T-helper 2 cell treated with Interferon-gamma antibody and Interleukin-4, amounts not matched to agents 5 μg/mL and 100 μg/mL, for 36 hours (primary cell): Measurements from ENCODE around the gene C1GALT1.

ENCODE experiments used
- DNase-seq: peaks from one replicate; pipeline ENCODE4 v3.0.0; 2021; ENCODE audit warnings: low spot score
- H3K27ac Mint-ChIP-seq: one replicate; pipeline ENCODE4 v1.8.0; 2021; ENCODE audit warnings: mild to moderate bottlenecking, mixed read lengths
- H3K27me3 Mint-ChIP-seq: one replicate; pipeline ENCODE4 v1.8.0; 2021; ENCODE audit warnings: low read depth, mixed read lengths
- H3K36me3 Mint-ChIP-seq: one replicate; pipeline ENCODE4 v1.8.0; 2021; ENCODE audit warnings: low read depth, mixed read lengths
- H3K4me1 Mint-ChIP-seq: one replicate; pipeline ENCODE4 v1.8.0; 2021; ENCODE audit warnings: low read depth, mixed read lengths
- H3K4me3 Mint-ChIP-seq: one replicate; pipeline ENCODE4 v1.8.0; 2022; ENCODE audit warnings: mild to moderate bottlenecking, moderate library complexity, mixed read lengths
- H3K9me3 Mint-ChIP-seq: one replicate; pipeline ENCODE4 v1.8.0; 2021; ENCODE audit warnings: mixed read lengths

C1GALT1 gene

DNA sequence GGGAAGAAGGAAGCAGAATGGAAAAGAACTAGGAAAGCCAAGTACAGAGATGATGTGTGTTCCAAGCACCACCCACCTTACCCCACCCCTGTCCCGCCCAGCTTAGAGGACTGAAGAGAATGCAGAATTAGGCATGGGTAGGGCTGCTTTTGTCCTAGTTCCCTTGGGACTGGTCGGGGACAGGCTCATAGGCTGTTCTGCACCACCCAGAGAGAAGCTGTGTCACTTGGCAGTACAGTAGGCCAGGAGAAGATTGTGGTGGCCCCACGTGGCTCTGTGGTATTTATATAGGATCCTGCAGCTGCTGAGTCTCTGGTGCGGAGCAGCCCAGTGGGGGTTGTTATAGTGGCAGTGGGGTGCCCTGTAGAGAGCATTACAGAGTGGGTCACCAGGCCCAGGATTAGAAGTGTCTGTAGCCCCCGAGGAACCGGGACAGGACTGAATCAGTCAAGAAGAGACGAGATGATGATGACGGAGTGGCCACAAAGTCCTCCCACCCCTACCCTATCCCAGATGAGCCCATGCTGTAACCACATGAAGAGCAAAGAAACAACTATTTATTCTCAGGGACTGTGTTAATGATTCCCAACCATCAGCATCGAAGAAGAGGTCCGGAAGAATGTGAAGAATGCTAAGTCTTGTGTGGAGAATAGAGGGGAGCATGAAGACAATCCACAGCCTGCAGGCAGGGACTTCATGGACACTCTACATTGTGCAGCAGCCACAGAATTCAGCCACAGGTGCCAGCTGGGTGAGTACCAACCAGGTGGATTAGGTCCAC lies 88.9 kb downstream of the C1GALT1 start:
- H3K27me3 Mint-ChIP-seq: peaks cover 2% of the 10 kb centered on the region
- no peaks in the 10 kb centered on the region for H3K4me1 Mint-ChIP-seq
- H3K4me3 Mint-ChIP-seq: no peak overlapping the region
- H3K9me3 Mint-ChIP-seq: no peaks in the 10 kb centered on the region
- no peaks in the 10 kb centered on the region for H3K36me3 Mint-ChIP-seq
- H3K27ac Mint-ChIP-seq: no peak overlapping the region
- no peak for DNase-seq

GRCh38 chr7:7272294-7272693 lies 90.0 kb downstream of the C1GALT1 start:
- no peaks in the 10 kb centered on the region for H3K36me3 Mint-ChIP-seq
- no peak overlapping the region for H3K27ac Mint-ChIP-seq
- H3K9me3 Mint-ChIP-seq: no peaks in the 10 kb centered on the region
- no peak for DNase-seq
- no peak overlapping the region for H3K4me3 Mint-ChIP-seq
- peaks cover 2% of the 10 kb centered on the region for H3K4me1 Mint-ChIP-seq
- H3K27me3 Mint-ChIP-seq: peaks cover 2% of the 10 kb centered on the region

DNA sequence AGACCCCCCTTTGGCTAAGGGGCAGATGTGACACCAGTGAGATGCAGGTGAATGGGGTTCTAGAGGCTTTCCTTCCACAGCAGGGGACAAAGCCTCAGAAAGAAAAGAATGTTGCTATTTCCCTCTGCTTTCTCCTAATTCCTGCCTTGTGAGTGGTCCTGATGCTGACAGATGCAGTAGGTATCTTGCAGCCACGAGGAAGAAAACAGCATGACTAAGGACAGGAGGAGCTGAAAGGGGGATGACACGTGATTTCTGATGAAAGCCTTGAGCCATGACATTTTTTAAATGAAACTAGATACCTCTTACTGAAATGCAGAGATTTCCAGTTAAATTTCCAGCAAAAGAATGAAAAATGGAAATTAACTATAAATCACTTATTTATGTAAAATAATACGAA lies 92.4 kb downstream of the C1GALT1 start:
- Mint-ChIP-seq H3K4me1 (peaks cover 2% of the 10 kb centered on the region), H3K27me3 (peaks cover 2% of the 10 kb centered on the region), H3K27ac (no peak overlapping the region), H3K9me3 (no peaks in the 10 kb centered on the region), H3K4me3 (no peak overlapping the region), H3K36me3 (no peaks in the 10 kb centered on the region)
- DNase-seq: no peak

DNA sequence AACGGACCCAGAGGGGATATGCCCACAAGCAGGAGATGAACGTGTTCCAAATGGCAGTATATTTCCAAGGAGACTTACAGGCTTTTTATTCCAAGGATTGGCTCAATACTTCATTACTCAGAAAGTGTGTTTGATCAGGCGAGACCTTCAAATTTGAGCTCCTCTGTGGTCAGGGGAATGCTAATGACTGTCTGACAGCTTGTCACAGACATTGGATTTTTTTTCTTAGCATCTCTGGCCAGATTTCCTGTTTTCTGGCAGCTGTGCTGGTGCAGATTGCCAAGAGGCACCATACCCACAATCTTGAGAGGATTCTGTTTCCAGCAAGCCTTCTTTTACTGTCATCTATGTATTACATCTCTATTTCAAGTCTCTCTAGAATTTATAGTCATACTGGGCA lies 93.8 kb downstream of the C1GALT1 start:
- no peak overlapping the region for H3K27ac Mint-ChIP-seq
- no peak overlapping the region for H3K4me3 Mint-ChIP-seq
- no peak for DNase-seq
- H3K36me3 Mint-ChIP-seq: no peaks in the 10 kb centered on the region
- peaks cover 2% of the 10 kb centered on the region for H3K4me1 Mint-ChIP-seq
- H3K9me3 Mint-ChIP-seq: peaks cover 7% of the 10 kb centered on the region
- H3K27me3 Mint-ChIP-seq: no peaks in the 10 kb centered on the region

- H3K9me3 Mint-ChIP-seq: peaks cover 14% of the 10 kb centered on the region
Measured at GRCh38 chr7:7290429-7291122, 108.2 kb downstream of the C1GALT1 start.

GRCh38 chr7:7292085-7292484 lies 109.7 kb downstream of the C1GALT1 start:
- H3K4me1 Mint-ChIP-seq: peaks cover 2% of the 10 kb centered on the region
- H3K9me3 Mint-ChIP-seq: peaks cover 2% of the 10 kb centered on the region
- DNase-seq: no peak
- no peak overlapping the region for H3K27ac Mint-ChIP-seq
- no peaks in the 10 kb centered on the region for H3K27me3 Mint-ChIP-seq
- H3K4me3 Mint-ChIP-seq: no peak overlapping the region
- H3K36me3 Mint-ChIP-seq: no peaks in the 10 kb centered on the region

More at GRCh38 chr7:7290429-7291122, 108.2 kb downstream of the C1GALT1 start:
- H3K4me1 Mint-ChIP-seq: peaks cover 2% of the 10 kb centered on the region
- no peaks in the 10 kb centered on the region for H3K27me3 Mint-ChIP-seq
- DNase-seq: no peak
- no peak overlapping the region for H3K27ac Mint-ChIP-seq
- H3K36me3 Mint-ChIP-seq: no peaks in the 10 kb centered on the region
- H3K4me3 Mint-ChIP-seq: no peak overlapping the region

- H3K4me3 Mint-ChIP-seq: no peak overlapping the region
- peaks cover 2% of the 10 kb centered on the region for H3K27me3 Mint-ChIP-seq
- H3K36me3 Mint-ChIP-seq: no peaks in the 10 kb centered on the region
- DNase-seq: no peak
- no peak overlapping the region for H3K27ac Mint-ChIP-seq
- peaks cover 2% of the 10 kb centered on the region for H3K9me3 Mint-ChIP-seq
- peaks cover 2% of the 10 kb centered on the region for H3K4me1 Mint-ChIP-seq
Measured at GRCh38 chr7:7292608-7293007, 110.3 kb downstream of the C1GALT1 start.

DNA sequence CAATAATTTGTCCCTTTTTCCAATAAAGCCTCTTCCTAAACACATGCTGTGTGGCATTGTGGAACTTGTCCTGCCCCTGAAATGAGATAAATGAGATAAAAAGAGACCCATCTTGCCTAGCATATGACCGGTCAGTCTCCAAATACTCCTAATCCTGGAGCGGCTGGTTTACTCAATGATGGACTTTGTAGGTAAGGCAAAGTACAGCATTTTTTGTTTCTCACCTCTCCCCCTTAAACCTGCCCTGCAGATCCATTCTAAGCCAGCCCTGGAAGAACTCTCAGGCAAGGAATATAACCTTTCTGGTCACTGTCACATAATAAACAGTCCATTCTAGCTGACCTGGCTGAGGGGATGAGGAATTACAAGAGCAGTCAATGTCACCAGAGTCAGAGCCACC lies 110.7 kb downstream of the C1GALT1 start:
- H3K4me1 Mint-ChIP-seq: peaks cover 2% of the 10 kb centered on the region

GRCh38 chr7:7294911-7295310 lies 112.6 kb downstream of the C1GALT1 start:
- H3K27me3 Mint-ChIP-seq: peaks cover 6% of the 10 kb centered on the region
- H3K36me3 Mint-ChIP-seq: no peaks in the 10 kb centered on the region
- peaks cover 2% of the 10 kb centered on the region for H3K4me1 Mint-ChIP-seq
- H3K27ac Mint-ChIP-seq: no peak overlapping the region
- peaks cover 2% of the 10 kb centered on the region for H3K9me3 Mint-ChIP-seq
- DNase-seq: no peak
- H3K4me3 Mint-ChIP-seq: no peak overlapping the region

More for the DNA sequence above, 110.7 kb downstream of the C1GALT1 start:
- Mint-ChIP-seq H3K36me3 (no peaks in the 10 kb centered on the region), H3K27me3 (peaks cover 5% of the 10 kb centered on the region), H3K9me3 (peaks cover 2% of the 10 kb centered on the region), H3K27ac (no peak overlapping the region), H3K4me3 (no peak overlapping the region)
- no peak for DNase-seq
